Activated CD8-positive, alpha-beta memory T cell treated with anti-CD3 and anti-CD28 coated beads for 48 hours (primary cell): ENCODE data around the gene SPRY4.
"Not testable (repeated sequence)": the region's sequence is repeated elsewhere in the genome, so short reads cannot be mapped to it uniquely, and the experiment has no call there.

Experiments used
- DNase-seq, 3 experiments: peaks; one replicate each; pipeline ENCODE4 v3.0.0-alpha.2; 2020; ENCODE audit warnings: low read depth in 2 of 3, low spot score in 2 of 3

SPRY4 gene

DNA sequence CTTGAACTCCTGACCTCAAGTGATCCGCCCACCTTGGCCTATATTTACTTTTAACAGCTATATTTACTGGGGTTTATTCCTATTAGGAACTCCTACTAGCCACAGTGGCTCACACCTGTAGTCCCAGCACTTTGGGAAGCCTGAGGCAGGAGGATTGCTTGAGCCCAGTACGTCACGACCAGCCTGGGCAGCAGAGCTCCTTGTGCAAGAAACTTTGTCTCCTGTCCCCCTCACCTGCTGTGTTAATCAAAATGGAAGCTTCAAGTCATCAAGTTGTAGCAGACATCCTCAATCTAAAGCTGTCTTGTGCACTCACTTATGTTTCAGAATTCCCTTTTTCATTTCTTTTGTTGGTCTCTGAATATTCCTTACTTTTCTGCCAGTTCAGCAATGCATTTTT lies 15.0 kb upstream of the SPRY4 start:
- DNase-seq: no peak

DNA sequence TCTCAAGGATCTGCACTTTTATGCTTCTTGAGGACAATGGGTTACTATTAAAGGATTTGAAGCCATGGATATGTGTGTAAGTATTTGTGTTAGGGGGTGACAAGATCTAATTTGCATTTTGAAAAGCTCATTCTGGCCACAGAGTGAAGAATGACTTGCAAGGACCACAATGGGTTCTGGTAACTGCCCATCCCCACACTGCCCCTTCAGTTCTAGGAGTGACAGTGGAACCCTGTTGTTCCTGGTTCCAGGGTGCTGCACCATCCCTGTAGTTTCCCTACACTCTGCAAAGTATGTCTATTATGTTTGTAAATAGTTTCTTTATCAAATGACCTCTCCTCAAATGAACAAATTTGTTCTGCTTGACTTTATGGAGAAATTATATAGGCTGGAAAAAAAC lies 9.7 kb upstream of the SPRY4 start:
- DNase-seq: no peak

DNA sequence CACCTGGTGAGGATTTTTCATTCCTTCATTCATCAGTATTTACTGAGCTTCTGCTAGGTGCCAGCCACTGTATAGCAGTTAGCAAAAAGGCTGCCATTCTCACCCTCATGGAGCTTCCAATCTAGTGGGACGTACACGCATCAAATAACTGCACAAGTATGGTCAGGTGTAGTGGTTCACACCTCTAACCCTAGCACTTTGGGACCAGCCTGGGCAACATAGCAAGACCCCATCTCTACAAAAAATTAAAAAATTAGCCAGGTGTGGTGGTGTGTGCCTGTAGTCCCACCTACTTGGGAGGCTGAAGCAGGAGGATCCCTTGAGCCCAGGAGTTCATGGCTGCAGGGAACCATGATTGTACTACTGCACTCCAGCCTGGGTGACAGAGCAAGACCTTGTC lies 8.9 kb upstream of the SPRY4 start:
- not testable (repeated sequence) for DNase-seq

DNA sequence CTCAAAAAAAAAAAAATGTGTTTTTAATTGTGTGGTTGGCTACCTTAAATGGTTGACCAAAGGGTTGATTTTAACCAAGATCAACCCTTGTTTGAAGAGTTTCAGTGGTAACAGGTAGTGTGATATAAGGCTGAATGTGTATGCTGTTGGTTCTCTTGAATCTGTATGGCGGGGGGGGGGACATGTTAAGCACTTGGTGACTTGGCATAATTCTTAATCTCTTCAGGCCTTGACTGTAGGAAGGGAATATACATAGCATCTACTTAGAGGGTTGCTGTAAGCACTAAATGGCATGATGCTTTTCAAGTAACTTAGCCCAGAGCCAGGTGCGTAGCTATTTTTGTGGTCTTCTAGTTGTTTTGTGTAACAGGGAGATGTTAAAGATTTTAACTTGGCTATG lies 5.6 kb upstream of the SPRY4 start:
- DNase-seq: no peak

DNA sequence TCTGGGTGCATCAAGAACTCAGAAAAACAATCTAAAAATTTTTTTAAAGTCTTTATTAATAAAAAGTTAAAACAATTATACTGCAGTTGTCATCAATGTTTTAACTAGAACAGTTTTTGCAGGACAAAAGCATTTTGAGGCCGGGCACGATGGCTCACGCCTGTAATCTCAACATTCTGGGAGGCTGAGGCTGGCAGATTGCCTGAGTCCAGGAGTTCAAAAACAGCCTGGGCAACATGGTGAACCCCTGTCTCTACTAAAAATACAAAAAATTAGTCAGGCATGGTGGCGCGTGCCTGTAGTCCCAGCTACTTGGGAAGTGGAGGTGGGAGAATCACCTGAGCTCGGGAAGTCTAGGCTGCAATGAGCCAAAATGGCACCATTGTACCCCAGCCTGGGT lies 5.2 kb upstream of the SPRY4 start:
- DNase-seq: no peak

DNA sequence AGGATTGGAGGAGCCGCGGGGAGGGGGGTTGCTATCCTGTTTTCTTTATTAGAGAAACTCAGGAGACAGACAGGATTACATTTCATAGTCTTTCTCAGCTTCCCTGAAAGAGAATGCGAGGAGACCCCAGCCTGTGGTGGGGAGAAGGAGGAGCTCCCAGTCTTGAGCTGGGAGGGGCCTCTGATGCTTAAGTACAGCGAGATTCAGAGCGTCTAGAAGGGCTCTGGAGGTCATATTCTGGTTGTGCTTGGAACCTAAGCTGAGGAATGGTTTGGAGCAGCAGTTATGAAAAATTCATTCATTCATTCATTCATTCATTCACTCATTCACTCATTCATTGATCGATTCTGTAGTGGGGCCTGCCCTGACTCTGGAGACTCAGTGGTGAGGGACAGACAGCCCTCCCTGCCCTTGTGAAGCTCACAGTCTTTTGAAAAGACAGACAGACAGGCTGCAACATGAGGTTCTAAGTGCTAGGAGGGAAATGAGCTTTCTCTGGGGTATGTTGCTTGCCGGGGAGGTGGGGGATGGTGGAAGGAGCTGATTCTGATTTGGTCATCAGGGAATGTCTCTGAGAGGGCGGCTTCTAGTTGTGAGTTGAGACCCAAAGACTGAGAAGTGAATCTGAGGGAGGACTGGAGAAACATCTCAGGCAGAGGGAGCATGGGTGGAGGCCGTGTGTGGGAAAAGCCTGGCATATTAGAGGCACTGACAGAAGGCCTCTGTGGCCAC lies 2.5 kb upstream of the SPRY4 start:
- DNase-seq: no peak

DNA sequence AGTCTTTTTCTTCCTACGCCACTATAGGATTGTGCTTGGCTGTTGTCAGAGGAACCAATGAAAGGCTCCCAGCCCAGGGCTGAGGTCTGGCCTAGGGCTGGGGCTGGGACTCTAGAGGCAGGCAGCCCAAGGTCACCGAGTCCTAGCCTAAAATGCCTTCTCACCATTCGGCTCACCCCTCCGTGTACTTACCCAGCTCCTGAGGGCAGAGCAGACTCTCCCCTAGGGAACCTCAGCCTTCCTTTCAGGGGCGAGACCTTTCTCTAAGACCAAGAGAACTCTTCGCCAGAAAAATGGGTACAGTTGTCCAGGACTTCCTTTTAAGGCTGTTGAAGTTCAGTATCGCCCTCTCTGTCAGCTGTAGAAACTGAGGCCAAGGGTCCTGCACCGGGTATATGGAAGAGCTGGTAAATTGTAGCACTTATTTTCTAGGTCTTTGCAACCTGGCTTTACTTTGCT lies 1.7 kb upstream of the SPRY4 start:
- no peak for DNase-seq

DNA sequence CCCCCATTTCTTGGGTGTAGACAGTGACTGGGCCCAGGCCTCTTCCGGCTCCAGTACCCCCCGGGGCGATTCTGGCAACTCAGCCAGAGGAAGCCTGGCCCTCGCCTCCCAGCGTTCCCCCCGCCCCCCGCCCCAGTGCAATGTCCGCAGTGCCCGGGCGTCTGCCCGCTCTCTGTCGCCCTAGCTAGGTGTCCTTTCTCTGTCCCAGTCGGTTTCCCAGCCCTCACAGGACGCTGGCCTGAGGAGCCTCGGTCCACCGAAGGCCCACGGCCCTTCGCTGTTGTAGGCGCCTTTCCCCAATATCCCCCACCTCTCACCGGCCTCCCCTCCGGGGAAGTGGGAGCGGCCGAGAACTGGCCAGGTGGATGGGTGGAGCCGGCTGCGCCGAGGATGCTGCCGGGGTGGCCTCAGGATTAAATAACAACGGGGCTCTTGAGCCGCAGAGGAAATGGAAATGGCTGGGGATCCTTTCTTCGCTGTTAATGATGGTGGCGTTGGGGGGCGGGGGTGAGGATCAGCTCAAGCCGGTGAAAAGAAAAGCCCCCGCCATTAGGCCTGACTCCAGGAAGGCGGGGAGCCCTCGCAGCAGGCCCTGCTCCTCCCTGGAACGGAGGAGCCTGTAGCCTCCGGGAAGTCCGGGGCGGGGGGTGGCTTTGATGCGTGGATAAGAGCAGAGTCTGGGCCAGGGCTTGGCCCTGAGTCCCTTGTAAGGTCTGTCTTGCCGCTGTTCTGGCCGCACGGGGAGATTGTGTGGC lies 1.1 kb upstream of the SPRY4 start:
- peak in 1 of 3 experiments; percentile 9 for DNase-seq

DNA sequence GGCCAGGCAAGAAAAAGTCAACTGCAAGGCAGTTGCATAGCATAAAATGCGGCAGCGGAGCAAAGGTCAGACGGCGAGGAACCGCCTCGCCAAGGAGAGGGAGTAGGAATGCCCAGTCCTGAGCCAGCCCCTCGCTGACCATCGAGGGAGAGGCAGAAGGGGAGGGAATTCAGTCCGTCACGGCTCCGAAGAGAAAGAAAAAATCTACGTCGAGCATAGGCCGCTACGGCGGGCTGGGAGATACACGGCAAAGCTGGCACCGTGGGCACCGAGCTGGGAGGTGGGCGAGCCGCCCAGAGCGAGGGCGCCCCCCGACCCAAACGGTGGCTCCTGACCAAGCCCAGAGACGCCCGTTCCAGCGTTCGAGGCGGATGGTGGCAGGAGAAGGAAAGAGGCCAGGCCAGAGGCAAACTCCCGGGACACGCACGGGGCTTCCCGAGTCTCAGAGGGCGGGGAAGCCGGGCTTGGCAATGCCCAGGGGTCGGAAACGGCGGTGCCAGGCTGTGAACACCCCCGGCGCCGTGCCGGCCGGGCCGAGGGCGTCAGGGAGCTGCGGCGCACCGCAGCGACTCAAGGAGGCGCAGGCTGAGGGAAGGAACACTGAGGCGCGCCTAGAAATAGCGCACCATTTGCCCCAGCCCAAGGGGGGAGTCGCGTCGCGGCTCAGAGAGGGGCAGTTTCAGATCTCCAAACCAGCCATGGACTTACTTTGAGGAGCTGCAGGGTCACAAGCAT lies 518 bp downstream of the SPRY4 start:
- no peak for DNase-seq

DNA sequence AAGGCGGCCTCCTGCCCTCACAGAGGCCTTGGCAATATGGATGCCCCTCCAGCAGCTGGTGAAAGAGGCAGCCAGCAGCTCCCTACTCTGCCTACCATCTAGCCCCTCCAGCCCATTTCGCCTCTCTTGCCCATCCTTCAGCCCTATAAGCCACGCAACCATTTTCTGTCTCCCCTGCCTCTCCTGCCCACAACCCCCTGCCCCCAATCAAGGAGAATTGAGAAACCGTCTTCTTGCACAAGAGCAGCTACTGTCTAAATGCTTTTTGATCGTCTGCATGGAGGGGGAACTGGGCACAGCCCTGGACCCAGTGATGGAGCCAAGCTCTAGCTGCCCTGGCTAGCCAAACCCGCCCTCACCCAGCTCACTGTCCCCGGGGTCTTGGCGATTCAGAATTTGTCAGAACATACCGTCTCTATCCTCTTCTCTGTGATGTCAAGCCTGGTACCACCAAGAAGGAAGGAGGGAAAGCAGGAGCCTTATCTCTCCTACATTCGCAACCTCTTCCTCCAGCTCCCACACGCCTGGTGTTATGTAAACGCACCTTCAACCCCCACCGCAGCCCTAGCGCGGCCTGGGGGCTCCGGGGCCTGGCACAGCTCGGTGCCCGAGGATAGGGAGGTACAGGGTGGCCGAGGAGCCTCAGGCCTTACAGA lies 1.2 kb downstream of the SPRY4 start:
- DNase-seq: no peak

DNA sequence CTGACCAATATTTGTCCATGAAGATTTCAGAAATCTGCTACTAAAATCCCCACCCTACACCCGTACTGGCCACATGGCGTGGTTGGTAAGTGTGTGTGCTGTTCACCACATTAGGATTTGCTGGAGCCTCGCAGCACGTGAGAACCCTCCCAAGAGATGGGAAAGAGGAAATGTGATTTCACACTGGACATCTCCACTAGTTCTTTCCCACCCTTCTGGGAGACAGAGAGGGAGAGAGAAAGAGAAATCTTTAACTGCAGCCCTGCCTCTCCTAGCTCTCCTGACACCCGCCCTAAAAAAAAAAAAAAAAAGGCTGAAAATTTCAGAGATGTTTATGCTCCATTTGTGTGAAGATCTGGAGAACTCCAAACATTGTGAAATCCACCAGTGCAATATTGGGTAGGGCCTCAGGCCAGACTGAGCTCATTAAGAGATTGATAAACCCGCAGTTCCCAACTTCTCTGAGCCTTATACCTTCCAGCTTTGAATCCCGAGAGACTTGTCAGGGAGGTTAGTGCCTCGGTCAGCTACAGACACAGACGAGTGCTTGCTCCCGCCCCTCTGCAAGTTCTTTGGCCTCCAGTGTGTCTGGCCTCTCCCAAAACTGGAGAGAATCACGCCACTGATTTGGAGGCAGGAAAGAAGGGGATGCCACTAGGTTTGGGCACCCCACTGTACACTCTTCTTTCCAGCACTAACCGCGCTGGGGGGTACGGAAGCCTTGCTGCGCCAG lies 1.9 kb downstream of the SPRY4 start:
- DNase-seq: no peak

DNA sequence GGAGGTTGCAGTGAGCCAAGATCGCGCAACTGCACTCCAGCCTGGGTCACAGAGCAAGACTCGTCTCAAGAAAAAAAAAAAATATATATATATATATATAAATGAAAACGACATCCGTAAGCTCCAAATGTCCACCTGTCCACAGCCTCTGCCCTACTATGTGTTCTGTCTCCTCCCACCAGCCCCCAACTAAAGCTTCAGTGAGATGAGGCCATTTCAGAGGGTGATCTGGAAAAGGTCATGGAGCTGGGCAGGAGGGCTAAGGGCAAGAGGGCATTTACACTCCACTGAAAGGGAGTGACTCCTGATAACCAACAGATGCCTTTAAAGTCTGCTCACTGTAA lies 2.4 kb downstream of the SPRY4 start:
- DNase-seq: no peak

DNA sequence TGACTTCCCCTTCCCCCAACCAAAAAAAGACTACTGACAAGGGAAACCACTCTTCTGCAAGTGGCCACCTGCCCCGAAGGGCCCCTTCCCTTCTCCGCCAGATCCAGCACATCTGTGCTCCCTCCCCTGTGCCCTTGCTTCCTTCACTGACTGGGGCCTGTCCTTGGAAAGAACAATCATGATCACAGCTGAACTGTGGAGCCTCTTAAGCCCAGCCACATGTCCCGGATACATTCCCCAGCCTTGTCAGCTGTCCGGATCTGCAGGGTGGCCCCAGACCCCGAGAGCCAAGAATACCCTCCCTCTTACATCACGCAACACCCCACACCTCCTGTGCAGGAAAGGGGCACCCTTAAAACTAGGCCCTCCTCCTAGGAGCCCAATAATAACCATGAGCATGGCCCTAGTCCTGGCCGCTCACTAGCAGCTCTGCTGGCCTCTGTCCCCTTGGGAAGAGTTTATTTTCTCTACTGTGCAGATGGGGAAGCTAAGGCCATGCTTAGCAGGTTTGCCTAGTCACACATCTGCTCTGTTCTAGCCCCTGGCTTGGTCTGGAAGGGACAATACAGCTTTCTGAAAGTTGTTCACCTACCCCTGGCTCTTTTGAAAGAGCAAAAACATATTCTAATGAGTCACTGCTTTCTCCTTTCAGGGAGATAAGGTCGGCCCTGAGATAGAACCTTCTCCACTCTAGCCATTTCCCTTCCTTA lies 3.8 kb downstream of the SPRY4 start:
- no peak for DNase-seq

DNA sequence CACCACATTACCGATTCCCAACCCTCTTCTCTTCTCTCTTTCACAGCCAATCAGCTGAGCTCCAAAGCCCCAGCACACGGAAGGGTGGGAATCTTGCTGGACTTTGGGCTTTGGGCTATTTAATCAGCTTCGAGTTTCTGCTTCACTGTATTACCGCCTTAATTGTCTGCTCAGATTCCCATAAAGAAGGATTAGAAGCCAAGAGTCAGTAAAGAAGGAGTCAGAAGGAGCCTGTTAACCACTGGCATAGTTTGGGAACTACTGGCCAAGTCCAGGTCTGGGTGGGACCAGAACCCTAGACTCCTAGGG lies 4.4 kb downstream of the SPRY4 start:
- no peak for DNase-seq

DNA sequence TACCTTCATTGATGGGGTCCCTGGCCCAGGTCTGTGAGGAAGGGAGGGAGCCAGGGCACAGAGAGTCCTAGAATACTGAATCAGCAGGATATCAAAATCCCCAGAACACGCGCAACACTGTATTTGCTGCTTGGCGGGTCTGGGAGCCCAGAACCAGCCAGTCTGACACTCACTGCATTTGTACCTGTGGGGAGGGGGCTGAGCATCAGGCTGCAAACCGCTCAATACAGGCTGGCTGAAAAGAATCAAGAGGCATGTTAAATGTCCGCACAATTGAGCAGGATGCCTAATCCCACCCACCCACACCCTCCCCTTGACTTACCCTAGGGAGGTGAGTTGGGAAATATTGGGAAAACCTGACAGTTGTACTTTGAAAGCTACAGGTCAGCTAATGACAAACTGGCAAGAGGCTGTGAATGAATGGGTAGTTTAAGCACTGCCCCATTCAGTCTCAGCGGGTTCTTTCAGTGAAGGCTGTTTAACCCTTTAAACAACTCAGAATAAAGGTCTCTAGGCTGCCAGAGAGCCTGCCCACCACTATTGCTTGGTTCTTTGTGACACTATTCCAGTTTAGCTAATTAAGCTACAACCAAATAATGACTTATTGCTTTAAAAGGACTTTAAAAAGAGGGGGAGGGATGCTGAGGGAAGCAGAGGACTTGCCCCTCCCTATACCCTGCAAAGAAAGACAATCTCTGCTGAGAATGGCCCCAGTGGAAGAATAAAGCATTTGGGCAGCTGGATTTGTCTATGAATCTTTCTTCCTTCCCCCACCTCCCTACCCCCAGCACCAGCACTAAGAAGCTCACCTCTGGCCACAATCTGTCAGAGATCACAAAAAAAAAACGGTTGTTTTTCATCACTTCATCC lies 5.0 kb downstream of the SPRY4 start:
- DNase-seq: no peak

DNA sequence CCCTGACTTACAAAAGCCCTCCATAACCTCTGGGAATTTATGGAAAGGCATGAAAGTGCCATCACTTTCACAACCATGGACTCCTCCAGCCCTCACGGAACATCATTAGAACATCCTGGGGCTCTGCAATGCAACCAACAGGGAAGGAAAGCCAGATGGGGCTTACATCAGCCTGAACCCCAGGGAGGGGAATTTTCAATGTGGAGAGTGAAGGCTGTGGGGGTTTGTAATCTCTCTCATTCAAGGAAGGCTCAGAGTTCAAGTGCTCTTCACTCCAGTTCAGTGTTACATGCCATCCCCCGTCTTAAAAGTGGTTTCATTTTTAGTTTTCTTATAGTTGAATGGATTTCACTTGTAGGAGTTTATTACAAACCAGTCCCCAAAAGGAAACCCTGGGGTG lies 5.7 kb downstream of the SPRY4 start:
- no peak for DNase-seq

DNA sequence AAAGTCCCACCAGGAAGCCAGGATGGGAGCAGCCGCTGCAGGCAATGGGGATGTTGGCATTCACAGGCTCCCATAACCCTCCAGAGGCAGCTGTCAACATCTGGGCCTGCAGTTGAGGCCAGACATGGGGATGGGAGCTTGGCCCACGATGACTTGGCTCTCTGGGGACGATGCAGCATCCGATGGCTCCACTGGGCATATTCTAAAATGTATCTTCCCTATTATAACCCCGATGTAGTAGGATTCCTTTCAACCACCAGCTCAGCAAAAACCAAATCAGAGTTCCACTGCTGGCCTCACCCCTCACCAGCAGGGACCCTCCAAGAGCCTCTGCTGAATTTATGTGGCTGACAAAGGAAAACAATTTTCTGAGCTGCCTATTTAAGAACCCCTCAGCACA lies 7.1 kb downstream of the SPRY4 start:
- DNase-seq: no peak

DNA sequence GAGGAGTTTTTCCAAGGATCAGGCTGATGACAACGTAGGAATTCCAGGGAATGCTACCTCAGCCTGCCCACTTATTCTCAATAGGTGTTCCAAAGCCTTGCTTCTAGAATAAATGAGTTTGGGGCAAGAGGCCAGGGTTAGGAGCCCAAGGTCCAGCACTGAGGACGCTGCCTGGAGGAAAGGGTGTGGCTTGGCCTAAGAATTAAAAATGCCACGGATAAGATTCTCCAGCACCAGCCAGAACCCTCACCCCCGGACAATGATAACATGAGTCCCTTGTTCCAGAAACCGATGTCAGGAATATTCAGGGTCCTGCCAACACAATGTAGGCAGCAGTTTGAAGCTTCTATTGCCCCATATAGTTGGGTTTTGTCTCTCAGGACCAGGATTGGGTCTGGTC lies 7.6 kb downstream of the SPRY4 start:
- no peak for DNase-seq

DNA sequence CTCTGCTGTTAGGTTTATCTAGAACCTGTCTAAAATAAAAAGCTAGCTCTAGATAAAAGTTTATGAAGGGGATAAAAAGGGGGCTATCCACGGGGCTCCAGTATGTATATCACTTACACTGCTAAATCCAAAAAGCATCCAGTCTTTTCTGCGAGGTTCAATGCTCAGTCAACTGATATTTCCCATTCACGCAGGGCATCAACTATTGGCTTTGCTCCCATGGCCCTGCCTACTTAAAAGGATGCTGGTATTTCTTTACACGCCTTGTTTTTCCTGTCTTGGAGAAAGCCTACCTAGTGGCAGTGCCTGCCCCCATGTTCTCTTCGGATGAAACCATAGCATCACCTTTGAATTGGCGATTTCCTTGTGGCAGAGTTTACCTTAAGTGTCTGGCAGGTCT lies 8.1 kb downstream of the SPRY4 start:
- no peak for DNase-seq

DNA sequence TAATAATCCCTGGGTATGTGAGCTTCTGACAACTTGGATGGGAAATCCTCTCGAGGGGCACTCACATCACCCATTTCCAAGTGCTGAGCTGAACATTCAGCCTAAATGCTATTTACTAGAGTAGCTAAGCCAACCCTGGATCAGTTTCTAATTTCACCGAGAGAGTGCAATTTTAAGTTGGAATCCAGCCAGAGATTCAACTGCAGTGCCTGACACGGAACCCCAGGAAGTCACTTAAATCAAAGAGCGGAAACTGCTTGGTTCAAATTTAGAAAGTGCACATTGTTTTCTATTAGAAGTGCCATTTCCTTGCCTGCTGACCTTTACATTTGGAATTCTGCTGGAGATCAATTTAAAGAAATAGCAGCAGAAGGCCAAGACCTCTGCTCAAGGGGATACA lies 8.8 kb downstream of the SPRY4 start:
- no peak for DNase-seq
